Measurements from ENCODE around the gene TYMS.

GRCh38 chr18:697012-697411 is 39.6 kb downstream of the TYMS start:
- TF ChIP-seq POLR2A (IDR thresholded peaks at IDR 0.05) (no peak), CTCF (IDR thresholded peaks at IDR 0.05 in 4 of 5, conservative IDR thresholded peaks at IDR 0.05 in 1 of 5) (no peak)
